NB4 (cell line): ENCODE results near the gene ERI3.

Experiments used
- CTCF ChIP-seq: IDR thresholded peaks from one replicate; pipeline ENCODE4 v1.5.1; 2012; ENCODE audit warnings: low read depth, low read length
- MYC ChIP-seq: IDR thresholded peaks from 2 replicates; pipeline ENCODE4 v1.6.1; 2011; ENCODE audit warnings: low read depth, low read length
- POLR2A ChIP-seq: IDR thresholded peaks from 2 replicates; pipeline ENCODE4 v1.6.1; 2011; ENCODE audit warnings: mild to moderate bottlenecking; ENCODE audit not compliant: insufficient read length; ENCODE audit errors: extremely low read depth
- TF ChIP-seq, protein P1 (sequence below): IDR thresholded peaks from 2 replicates; pipeline ENCODE4 v1.6.1; 2011; ENCODE audit warnings: low read depth, low read length

GRCh38 chr1:44281962-44282703, 72.9 kb downstream of the ERI3 start:
- TF ChIP-seq CTCF = no peak
- no peak for TF ChIP-seq POLR2A
- TF ChIP-seq MYC = no peak
- TF ChIP-seq, protein P1, sequence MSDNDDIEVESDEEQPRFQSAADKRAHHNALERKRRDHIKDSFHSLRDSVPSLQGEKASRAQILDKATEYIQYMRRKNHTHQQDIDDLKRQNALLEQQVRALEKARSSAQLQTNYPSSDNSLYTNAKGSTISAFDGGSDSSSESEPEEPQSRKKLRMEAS = no peak
